K562 (cell line): ENCODE data around the gene ZBTB46. TPM values are rescaled to one million over a fixed set of nuclear protein-coding genes. Genes with fewer than 3 reads are reported as not detected.

Experiments
- ATAC-seq: fragments of 200-7000 bp; cut with Tn5 transposase; 3 replicates; pipeline ENCODE4 v1.9.1; 2020; ENCODE audit warnings: moderate library complexity
- BruUV-seq: library from RNA; stranded (reverse); fragments of 400-500 nt; replicated peaks from 2 replicates; lab custom pipeline; 2021; lab: Mats Ljungman, UMichigan
- CTCF ChIA-PET: fragments of 300-600 bp; formaldehyde crosslinking; extraction: SDS; loops from one replicate; lab custom pipeline; 2021; ENCODE audit warnings: low intra/inter-chr PET ratio; lab: Yijun Ruan, JAX
- POLR2A ChIA-PET: fragments of 300-600, 350-650 bp; sonication (Branson Sonifier 250); formaldehyde crosslinking; extraction: SDS; loops from one replicate; lab custom pipeline; 2021; ENCODE audit warnings: antibody characterized with exemption, inconsistent platforms; lab: Yijun Ruan, JAX
- DNase-seq, 4 experiments: peaks; one replicate each; pipeline versions ENCODE4 v3.0.0 to v3.0.0-alpha.2; 2011 to 2018; ENCODE audit warnings: low spot score in 3 of 4, mixed read lengths in 3 of 4; ENCODE audit errors: extremely low read depth in 1 of 4
- FAIRE-seq: peaks from 2 replicates; lab custom pipeline; 2011; peaks lifted over from hg19 to GRCh38; lab: Jason Lieb, UNC
- H2AFZ ChIP-seq: 2 replicates; pipeline ENCODE4 v1.6.0; 2011; ENCODE audit warnings: low read depth, low read length, control low read depth, inconsistent platforms
- H3K27ac ChIP-seq: fragments of 200-600 bp; 3 replicates; pipeline ENCODE4 v1.8.0; 2011; ENCODE audit warnings: low read depth, mild to moderate bottlenecking, control low read depth, inconsistent platforms, low read length, moderate library complexity, mixed read lengths; ENCODE audit errors: extremely low read depth
- H3K27me3 ChIP-seq, 2 experiments: fragments of 300-600 bp in 1 of 2; 2 replicates in 1 of 2; 3 replicates in 1 of 2; pipeline versions ENCODE4 v1.6.0 to v1.8.0; 2011; ENCODE audit warnings: inconsistent platforms in 2 of 2, low read length in 2 of 2, mild to moderate bottlenecking in 1 of 2, mixed read lengths in 1 of 2, moderate library complexity in 1 of 2; ENCODE audit not compliant: control insufficient read depth in 2 of 2, insufficient read depth in 2 of 2
- H3K36me3 ChIP-seq: fragments of 300-600 bp; 3 replicates; pipeline ENCODE4 v1.8.0; 2011; ENCODE audit warnings: mild to moderate bottlenecking, low read length, inconsistent platforms; ENCODE audit not compliant: control insufficient read depth, insufficient read depth
- H3K4me1 ChIP-seq, 2 experiments: fragments of 200-600 bp in 1 of 2; replicated peaks in 1 of 2; 2 replicates in 1 of 2; 3 replicates in 1 of 2; pipeline versions ENCODE4 v1.5.1 to v1.8.0; 2011; ENCODE audit warnings: inconsistent platforms in 2 of 2, low read length in 2 of 2, mild to moderate bottlenecking in 1 of 2, mixed read lengths in 1 of 2, moderate library complexity in 1 of 2; ENCODE audit not compliant: control insufficient read depth in 2 of 2, insufficient read depth in 2 of 2
- H3K4me2 ChIP-seq: 2 replicates; pipeline ENCODE4 v1.6.1; 2011; ENCODE audit warnings: low read length, control low read depth, inconsistent platforms, mixed read lengths; ENCODE audit not compliant: insufficient read depth
- H3K4me3 ChIP-seq: fragments of 200-600 bp; sonication (generic), shearing (Covaris generic); 2 replicates; pipeline ENCODE4 v1.5.1; 2016; ENCODE audit warnings: control low read depth, inconsistent platforms
- H3K79me2 ChIP-seq: fragments of 200-600 bp; 3 replicates; pipeline ENCODE4 v1.8.0; 2011; ENCODE audit warnings: low read length, inconsistent platforms; ENCODE audit not compliant: control insufficient read depth, insufficient read depth
- H3K9ac ChIP-seq, 2 experiments: 2 replicates each; pipeline versions ENCODE4 v1.6.0 to v1.6.1; 2011; ENCODE audit warnings: low read depth in 2 of 2, low read length in 2 of 2, control low read depth in 1 of 2, inconsistent platforms in 1 of 2, mild to moderate bottlenecking in 1 of 2, mixed read lengths in 1 of 2; ENCODE audit not compliant: insufficient read depth in 1 of 2
- H3K9me1 ChIP-seq: one replicate; pipeline ENCODE4 v1.6.0; 2011; ENCODE audit warnings: inconsistent platforms, mild to moderate bottlenecking, low read length, moderate library complexity; ENCODE audit not compliant: control insufficient read depth, insufficient read depth
- H3K9me3 ChIP-seq: replicated peaks from 2 replicates; pipeline ENCODE4 v1.5.1; 2011; ENCODE audit warnings: low read depth, low read length, inconsistent platforms; ENCODE audit not compliant: control insufficient read depth, insufficient read depth
- H4K20me1 ChIP-seq: replicated peaks from 2 replicates; pipeline ENCODE4 v1.6.1; 2011; ENCODE audit warnings: low read length, inconsistent platforms, mixed read lengths; ENCODE audit not compliant: control insufficient read depth, insufficient read depth
- CBFA2T3 ChIP-seq: fragments of 450-650 bp; IDR thresholded peaks from 2 replicates; pipeline ENCODE4 v1.6.1; 2017
- CREBBP ChIP-seq: IDR thresholded peaks from one replicate; pipeline ENCODE4 v1.6.1; 2012; ENCODE audit warnings: low read depth, mild to moderate bottlenecking, control low read depth, inconsistent platforms, low read length
- ELF2 ChIP-seq: fragments of 250-450 bp; sonication (Bioruptor Pico); IDR thresholded peaks from 2 replicates; pipeline ENCODE4 v1.5.0; 2021; ENCODE audit warnings: mild to moderate bottlenecking
- FIP1L1 ChIP-seq: fragments of 200-400 bp; formaldehyde crosslinking; IDR thresholded peaks from 2 replicates; pipeline ENCODE4 v1.6.1; 2018; ENCODE audit warnings: mild to moderate bottlenecking, low read depth, low read length; ENCODE audit not compliant: poor library complexity, severe bottlenecking
- HDAC1 ChIP-seq, 2 experiments: fragments of 450-650 bp; IDR thresholded peaks; 2 replicates each; pipeline ENCODE4 v1.6.1; 2016 to 2017; ENCODE audit warnings: inconsistent platforms in 1 of 2, mild to moderate bottlenecking in 1 of 2, moderate library complexity in 1 of 2
- HES1 ChIP-seq: fragments of 450-650 bp; IDR thresholded peaks from 2 replicates; pipeline ENCODE4 v1.6.1; 2016; ENCODE audit warnings: low read depth, mild to moderate bottlenecking, moderate library complexity
- HNRNPL ChIP-seq: fragments of 200-400 bp; formaldehyde crosslinking; IDR thresholded peaks from 2 replicates; pipeline ENCODE4 v1.6.1; 2017; ENCODE audit warnings: low read depth, mild to moderate bottlenecking, low read length
- HNRNPUL1 ChIP-seq: fragments of 200-400 bp; formaldehyde crosslinking; IDR thresholded peaks from 2 replicates; pipeline ENCODE4 v1.6.1; 2017; ENCODE audit warnings: low read length
- NFIX ChIP-seq: fragments of 250-450 bp; sonication (Bioruptor Pico); IDR thresholded peaks from 2 replicates; pipeline ENCODE4 v1.4.0; 2020; ENCODE audit warnings: low read depth, mild to moderate bottlenecking, moderate library complexity
- NKRF ChIP-seq: fragments of 450-650 bp; IDR thresholded peaks from 2 replicates; pipeline ENCODE4 v1.6.1; 2016; ENCODE audit warnings: borderline replicate concordance
- PCBP2 ChIP-seq: fragments of 200-400 bp; formaldehyde crosslinking; IDR thresholded peaks from 2 replicates; pipeline ENCODE4 v1.6.1; 2018; ENCODE audit warnings: low read length, low read depth, mild to moderate bottlenecking, moderate library complexity; ENCODE audit not compliant: poor library complexity, severe bottlenecking
- POLR2G ChIP-seq: fragments of 200-400 bp; formaldehyde crosslinking; IDR thresholded peaks from 2 replicates; pipeline ENCODE4 v1.6.1; 2017; ENCODE audit warnings: low read depth, mild to moderate bottlenecking, antibody characterized with exemption, low read length, moderate library complexity
- RBFOX2 ChIP-seq: fragments of 200-400 bp; formaldehyde crosslinking; IDR thresholded peaks from 2 replicates; pipeline ENCODE4 v1.6.1; 2017; ENCODE audit warnings: low read depth, mild to moderate bottlenecking, low read length, moderate library complexity
- RBM14 ChIP-seq: fragments of 200-400 bp; formaldehyde crosslinking; IDR thresholded peaks from 2 replicates; pipeline ENCODE4 v1.6.1; 2018; ENCODE audit warnings: low read depth, mild to moderate bottlenecking, low read length, moderate library complexity, borderline replicate concordance; ENCODE audit not compliant: insufficient read depth
- ZNF146 ChIP-seq: IDR thresholded peaks from one replicate; pipeline ENCODE4 v1.6.1; 2018; ENCODE audit warnings: missing compliant biosample characterization; ENCODE audit not compliant: unreplicated experiment
- ZNF24 ChIP-seq: fragments of 450-650 bp; IDR thresholded peaks from 2 replicates; pipeline ENCODE4 v1.6.1; 2016
- ZNF274 ChIP-seq: IDR thresholded peaks from 2 replicates; pipeline ENCODE4 v1.6.1; 2011; ENCODE audit warnings: low read depth, mild to moderate bottlenecking, low read length, moderate library complexity, borderline replicate concordance
- ZNF707 ChIP-seq: fragments of 250-450 bp; sonication (Bioruptor Pico); conservative IDR thresholded peaks from 2 replicates; pipeline ENCODE4 v1.8.0; 2022; ENCODE audit warnings: inconsistent platforms, mild to moderate bottlenecking, moderate library complexity
- ZNF830 ChIP-seq: fragments of 250-450 bp; sonication (Bioruptor Pico); IDR thresholded peaks from 2 replicates; pipeline ENCODE4 v1.5.0; 2021; ENCODE audit warnings: mild to moderate bottlenecking
- WGBS: fragments of 100-300 bp; shearing (Covaris generic); methylation state at CpG from one replicate; pipeline ENCODE4 v1.1.6; 2016; ENCODE audit warnings: low coverage, mixed read lengths; ENCODE audit not compliant: insufficient coverage; ENCODE audit errors: missing lambda C conversion rate; 5-methylcytosine and 5-hydroxymethylcytosine counted together
- in situ Hi-C: fragments of 300-500 bp; cut with MboI; formaldehyde crosslinking; loops from 4 replicates; pipeline ENCODE4 v1.15.0; 2018; ENCODE audit warnings: inconsistent platforms, mixed read lengths
- intact Hi-C: fragments of 100-400 bp; cut with micrococcal nuclease; formaldehyde crosslinking; loops from 2 replicates; pipeline ENCODE4 v1.14.2; 2022
- polyA plus RNA-seq, 8 experiments: library from polyadenylated mRNA; depleted of rRNA in 4 of 8; stranded (reverse) in 5 of 8; unstranded in 3 of 8; fragments of >200 nt; fragmentation: Nextera tagmentation in 2 of 8; fragmentation: Illumina TruSeq in 1 of 8; extraction: Ambion mirVana in 2 of 8; extraction: Trizol in 1 of 8; gene quantifications; 2 replicates each; pipeline versions ENCODE4 v1.2.1 to v1.2.3, GENCODE V29; 2011 to 2014; ENCODE audit warnings: inconsistent platforms in 1 of 8, missing spikeins in 1 of 8
- total RNA-seq, 7 experiments: library from RNA; depleted of rRNA in 6 of 7; stranded (reverse); fragments of >200 nt in 6 of 7; fragmentation: Illumina TruSeq in 2 of 7; extraction: Trizol in 2 of 7; gene quantifications; 2 replicates each; pipeline versions ENCODE4 v1.2.1 to v1.2.3, GENCODE V29; 2011 to 2021; ENCODE audit warnings: low replicate concordance in 1 of 7

Gene ZBTB46
- total and polyA plus RNA-seq, 9 of the 15 experiments (the other 6 are each of a cell fraction or from before 2014, with no cell fraction given) = 0.29 to 4.1 (median 1.1) TPM

GRCh38 chr20:63694584-63695423 is 136.3 kb downstream of the ZBTB46 start:
- DNase-seq (no peak), FAIRE-seq (no peak), ATAC-seq (no peak)
- H3K9me1 ChIP-seq = no peaks in the 10 kb centered on the region
- H4K20me1 ChIP-seq = no peaks in the 10 kb centered on the region; the same call in 1 of the 2 replicates
- H3K27me3 ChIP-seq = no peaks in the 10 kb centered on the region
- in situ Hi-C loops (no loop called here), intact Hi-C loops (no loop called here)
- H3K4me2 ChIP-seq = no peak overlapping the region
- BruUV-seq = TSS peak; percentile 26
- no peak overlapping the region for H3K27ac ChIP-seq
- peak overlapping the region in 1 of 2 experiments; percentile 17; a peak in 1 of 4 replicates for H3K9ac ChIP-seq
- H3K36me3 ChIP-seq = peaks cover 31% of the 10 kb centered on the region; the same call in 2 of the 3 replicates
- no peaks in the 10 kb centered on the region for H3K79me2 ChIP-seq
- POLR2A ChIA-PET = no interaction called here
- peaks cover 9 to 74% of the 10 kb centered on the region in 2 experiments for H3K4me1 ChIP-seq
- no peaks in the 10 kb centered on the region for H3K9me3 ChIP-seq
- CTCF ChIA-PET = interaction anchor here (0.6 kb wide), 1 partner anchor 128 kb away, joined by 3 read pairs; no protein-coding TSS in a partner anchor
- H2AFZ ChIP-seq = no peak overlapping the region
- no peak overlapping the region for H3K4me3 ChIP-seq
- WGBS = 93% methylated on average over 30 of the region's 37 CpGs
- TF ChIP-seq ZNF830 (CRISPR knock-in tag) (no peak), CBFA2T3 (no peak), POLR2G (peak; percentile 77), ZNF707 (CRISPR knock-in tag) (no peak), ZNF24 (no peak), ELF2 (no peak), ZNF146 (no peak), RBM14 (0 out of 2 replicates have a peak, but pooled peaks have one; percentile 47), NKRF (no peak), HNRNPL (0 out of 2 replicates have a peak, but pooled peaks have one; percentile 6), HNRNPUL1 (peak; percentile 83; the same call in 1 of the 2 replicates), ZNF274 (no peak), FIP1L1 (peak; percentile 43), HDAC1 (IDR thresholded peaks at IDR 0.05) (no peak), NFIX (no peak), HES1 (no peak), CREBBP (no peak), RBFOX2 (peak; percentile 42), PCBP2 (no peak)
